ENCODE measurements around the gene KIAA0513. TPM values are rescaled to one million over a fixed set of nuclear protein-coding genes. Genes with fewer than 3 reads are reported as not detected.
A peak's percentile ranks its signal among the peaks of the same experiment; 100 is the strongest.

Gene KIAA0513
- total and polyA plus RNA-seq, 2 of the 13 experiments (the other 11 are each of a cell fraction or from before 2014, with no cell fraction given) = 1.8 TPM

DNA sequence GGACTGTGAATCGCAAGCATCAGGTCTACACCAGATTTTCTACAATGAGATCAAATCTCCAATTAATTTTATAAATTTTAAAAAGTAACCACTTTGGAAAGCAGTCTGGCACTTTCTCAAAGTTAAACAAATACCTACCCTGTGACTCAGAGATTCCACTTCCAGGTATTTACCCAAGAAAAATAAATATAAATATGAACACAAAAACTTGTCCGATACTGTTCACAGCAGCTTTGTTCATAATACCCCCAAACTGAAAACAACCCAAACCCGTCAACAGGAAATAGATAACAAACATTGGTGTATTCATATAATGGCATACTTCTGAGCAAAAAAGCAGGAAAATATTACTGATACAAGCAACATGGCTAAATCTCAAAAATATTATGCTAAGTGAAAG is 28.4 kb upstream of the KIAA0513 start (continued):
- TF ChIP-seq, protein P1, sequence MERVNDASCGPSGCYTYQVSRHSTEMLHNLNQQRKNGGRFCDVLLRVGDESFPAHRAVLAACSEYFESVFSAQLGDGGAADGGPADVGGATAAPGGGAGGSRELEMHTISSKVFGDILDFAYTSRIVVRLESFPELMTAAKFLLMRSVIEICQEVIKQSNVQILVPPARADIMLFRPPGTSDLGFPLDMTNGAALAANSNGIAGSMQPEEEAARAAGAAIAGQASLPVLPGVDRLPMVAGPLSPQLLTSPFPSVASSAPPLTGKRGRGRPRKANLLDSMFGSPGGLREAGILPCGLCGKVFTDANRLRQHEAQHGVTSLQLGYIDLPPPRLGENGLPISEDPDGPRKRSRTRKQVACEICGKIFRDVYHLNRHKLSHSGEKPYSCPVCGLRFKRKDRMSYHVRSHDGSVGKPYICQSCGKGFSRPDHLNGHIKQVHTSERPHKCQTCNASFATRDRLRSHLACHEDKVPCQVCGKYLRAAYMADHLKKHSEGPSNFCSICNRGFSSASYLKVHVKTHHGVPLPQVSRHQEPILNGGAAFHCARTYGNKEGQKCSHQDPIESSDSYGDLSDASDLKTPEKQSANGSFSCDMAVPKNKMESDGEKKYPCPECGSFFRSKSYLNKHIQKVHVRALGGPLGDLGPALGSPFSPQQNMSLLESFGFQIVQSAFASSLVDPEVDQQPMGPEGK (CRISPR knock-in tag; IDR thresholded peaks at IDR 0.05) = no peak
- TF ChIP-seq ZNF383 (CRISPR knock-in tag; IDR thresholded peaks at IDR 0.05; ENCODE audit: borderline replicate concordance) = no peak
- TF ChIP-seq ZNF224 (CRISPR knock-in tag; IDR thresholded peaks at IDR 0.05) = no peak
- TF ChIP-seq, protein P2, sequence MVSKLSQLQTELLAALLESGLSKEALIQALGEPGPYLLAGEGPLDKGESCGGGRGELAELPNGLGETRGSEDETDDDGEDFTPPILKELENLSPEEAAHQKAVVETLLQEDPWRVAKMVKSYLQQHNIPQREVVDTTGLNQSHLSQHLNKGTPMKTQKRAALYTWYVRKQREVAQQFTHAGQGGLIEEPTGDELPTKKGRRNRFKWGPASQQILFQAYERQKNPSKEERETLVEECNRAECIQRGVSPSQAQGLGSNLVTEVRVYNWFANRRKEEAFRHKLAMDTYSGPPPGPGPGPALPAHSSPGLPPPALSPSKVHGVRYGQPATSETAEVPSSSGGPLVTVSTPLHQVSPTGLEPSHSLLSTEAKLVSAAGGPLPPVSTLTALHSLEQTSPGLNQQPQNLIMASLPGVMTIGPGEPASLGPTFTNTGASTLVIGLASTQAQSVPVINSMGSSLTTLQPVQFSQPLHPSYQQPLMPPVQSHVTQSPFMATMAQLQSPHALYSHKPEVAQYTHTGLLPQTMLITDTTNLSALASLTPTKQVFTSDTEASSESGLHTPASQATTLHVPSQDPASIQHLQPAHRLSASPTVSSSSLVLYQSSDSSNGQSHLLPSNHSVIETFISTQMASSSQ (IDR thresholded peaks at IDR 0.05; ENCODE audit: low read depth) = no peak
- TF ChIP-seq, protein P2 (CRISPR knock-in tag; IDR thresholded peaks at IDR 0.05; ENCODE audit: borderline replicate concordance) = no peak
- TF ChIP-seq ZNF44 (CRISPR knock-in tag; IDR thresholded peaks at IDR 0.05) = no peak
- TF ChIP-seq NCOA2 (CRISPR knock-in tag; IDR thresholded peaks at IDR 0.05) = peak; percentile 24; the same call in 1 of the 2 replicates
- TF ChIP-seq, protein P3, sequence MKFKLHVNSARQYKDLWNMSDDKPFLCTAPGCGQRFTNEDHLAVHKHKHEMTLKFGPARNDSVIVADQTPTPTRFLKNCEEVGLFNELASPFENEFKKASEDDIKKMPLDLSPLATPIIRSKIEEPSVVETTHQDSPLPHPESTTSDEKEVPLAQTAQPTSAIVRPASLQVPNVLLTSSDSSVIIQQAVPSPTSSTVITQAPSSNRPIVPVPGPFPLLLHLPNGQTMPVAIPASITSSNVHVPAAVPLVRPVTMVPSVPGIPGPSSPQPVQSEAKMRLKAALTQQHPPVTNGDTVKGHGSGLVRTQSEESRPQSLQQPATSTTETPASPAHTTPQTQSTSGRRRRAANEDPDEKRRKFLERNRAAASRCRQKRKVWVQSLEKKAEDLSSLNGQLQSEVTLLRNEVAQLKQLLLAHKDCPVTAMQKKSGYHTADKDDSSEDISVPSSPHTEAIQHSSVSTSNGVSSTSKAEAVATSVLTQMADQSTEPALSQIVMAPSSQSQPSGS (CRISPR knock-in tag; IDR thresholded peaks at IDR 0.05) = no peak
- no peak for TF ChIP-seq TMF1 (CRISPR knock-in tag; IDR thresholded peaks at IDR 0.05; ENCODE audit: low read depth)
- no peak for TF ChIP-seq ZNF614 (CRISPR knock-in tag; IDR thresholded peaks at IDR 0.05; ENCODE audit: borderline replicate concordance)
- TF ChIP-seq TEAD3 (CRISPR knock-in tag; optimal IDR thresholded peaks at IDR 0.05; ENCODE audit: borderline replicate concordance) = peak; percentile 48
- TF ChIP-seq, protein P4, sequence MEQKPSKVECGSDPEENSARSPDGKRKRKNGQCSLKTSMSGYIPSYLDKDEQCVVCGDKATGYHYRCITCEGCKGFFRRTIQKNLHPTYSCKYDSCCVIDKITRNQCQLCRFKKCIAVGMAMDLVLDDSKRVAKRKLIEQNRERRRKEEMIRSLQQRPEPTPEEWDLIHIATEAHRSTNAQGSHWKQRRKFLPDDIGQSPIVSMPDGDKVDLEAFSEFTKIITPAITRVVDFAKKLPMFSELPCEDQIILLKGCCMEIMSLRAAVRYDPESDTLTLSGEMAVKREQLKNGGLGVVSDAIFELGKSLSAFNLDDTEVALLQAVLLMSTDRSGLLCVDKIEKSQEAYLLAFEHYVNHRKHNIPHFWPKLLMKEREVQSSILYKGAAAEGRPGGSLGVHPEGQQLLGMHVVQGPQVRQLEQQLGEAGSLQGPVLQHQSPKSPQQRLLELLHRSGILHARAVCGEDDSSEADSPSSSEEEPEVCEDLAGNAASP (CRISPR knock-in tag; IDR thresholded peaks at IDR 0.05; ENCODE audit: borderline replicate concordance) = no peak
- TF ChIP-seq, protein P5, sequence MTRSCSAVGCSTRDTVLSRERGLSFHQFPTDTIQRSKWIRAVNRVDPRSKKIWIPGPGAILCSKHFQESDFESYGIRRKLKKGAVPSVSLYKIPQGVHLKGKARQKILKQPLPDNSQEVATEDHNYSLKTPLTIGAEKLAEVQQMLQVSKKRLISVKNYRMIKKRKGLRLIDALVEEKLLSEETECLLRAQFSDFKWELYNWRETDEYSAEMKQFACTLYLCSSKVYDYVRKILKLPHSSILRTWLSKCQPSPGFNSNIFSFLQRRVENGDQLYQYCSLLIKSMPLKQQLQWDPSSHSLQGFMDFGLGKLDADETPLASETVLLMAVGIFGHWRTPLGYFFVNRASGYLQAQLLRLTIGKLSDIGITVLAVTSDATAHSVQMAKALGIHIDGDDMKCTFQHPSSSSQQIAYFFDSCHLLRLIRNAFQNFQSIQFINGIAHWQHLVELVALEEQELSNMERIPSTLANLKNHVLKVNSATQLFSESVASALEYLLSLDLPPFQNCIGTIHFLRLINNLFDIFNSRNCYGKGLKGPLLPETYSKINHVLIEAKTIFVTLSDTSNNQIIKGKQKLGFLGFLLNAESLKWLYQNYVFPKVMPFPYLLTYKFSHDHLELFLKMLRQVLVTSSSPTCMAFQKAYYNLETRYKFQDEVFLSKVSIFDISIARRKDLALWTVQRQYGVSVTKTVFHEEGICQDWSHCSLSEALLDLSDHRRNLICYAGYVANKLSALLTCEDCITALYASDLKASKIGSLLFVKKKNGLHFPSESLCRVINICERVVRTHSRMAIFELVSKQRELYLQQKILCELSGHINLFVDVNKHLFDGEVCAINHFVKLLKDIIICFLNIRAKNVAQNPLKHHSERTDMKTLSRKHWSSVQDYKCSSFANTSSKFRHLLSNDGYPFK (CRISPR knock-in tag; IDR thresholded peaks at IDR 0.05; ENCODE audit: borderline replicate concordance) = no peak
- TF ChIP-seq ZNF446 (CRISPR knock-in tag; IDR thresholded peaks at IDR 0.05) = no peak
- TF ChIP-seq GATAD2A (CRISPR knock-in tag; IDR thresholded peaks at IDR 0.05) = peak; percentile 64
- TF ChIP-seq CREB1 (IDR thresholded peaks at IDR 0.05) = no peak
- TF ChIP-seq CREB1 (CRISPR knock-in tag; IDR thresholded peaks at IDR 0.05) = 0 out of 2 replicates have a peak, but pooled peaks have one; percentile 33
- TF ChIP-seq SP5 (CRISPR knock-in tag; IDR thresholded peaks at IDR 0.05; ENCODE audit: borderline replicate concordance, low read depth) = no peak
- TF ChIP-seq ARID2 (CRISPR knock-in tag; IDR thresholded peaks at IDR 0.05; ENCODE audit: borderline replicate concordance) = no peak
- TF ChIP-seq ZNF260 (CRISPR knock-in tag; IDR thresholded peaks at IDR 0.05; ENCODE audit: borderline replicate concordance, low read depth) = no peak

Measured in HepG2 (cell line).